Uterus (tissue), 2 donors: ENCODE data around the gene KCNQ2.

Source experiments
- POLR2A ChIP-seq, 2 donors: fragments of 450-650 bp; IDR thresholded peaks; one replicate each; pipeline ENCODE4 v1.6.1; 2016; ENCODE audit warnings: antibody characterized with exemption in 2 of 2, mild to moderate bottlenecking in 1 of 2, moderate library complexity in 1 of 2
- TF ChIP-seq, protein P1 (sequence below), 4 experiments: fragments of 200-600 bp in 2 of 4; fragments of 450-650 bp in 2 of 4; sonication (generic) in 2 of 4; IDR thresholded peaks; one replicate each; pipeline ENCODE4 v1.5.1; 2016 to 2019; ENCODE audit warnings: antibody characterized with exemption in 4 of 4, mild to moderate bottlenecking in 2 of 4, moderate library complexity in 1 of 4

DNA sequence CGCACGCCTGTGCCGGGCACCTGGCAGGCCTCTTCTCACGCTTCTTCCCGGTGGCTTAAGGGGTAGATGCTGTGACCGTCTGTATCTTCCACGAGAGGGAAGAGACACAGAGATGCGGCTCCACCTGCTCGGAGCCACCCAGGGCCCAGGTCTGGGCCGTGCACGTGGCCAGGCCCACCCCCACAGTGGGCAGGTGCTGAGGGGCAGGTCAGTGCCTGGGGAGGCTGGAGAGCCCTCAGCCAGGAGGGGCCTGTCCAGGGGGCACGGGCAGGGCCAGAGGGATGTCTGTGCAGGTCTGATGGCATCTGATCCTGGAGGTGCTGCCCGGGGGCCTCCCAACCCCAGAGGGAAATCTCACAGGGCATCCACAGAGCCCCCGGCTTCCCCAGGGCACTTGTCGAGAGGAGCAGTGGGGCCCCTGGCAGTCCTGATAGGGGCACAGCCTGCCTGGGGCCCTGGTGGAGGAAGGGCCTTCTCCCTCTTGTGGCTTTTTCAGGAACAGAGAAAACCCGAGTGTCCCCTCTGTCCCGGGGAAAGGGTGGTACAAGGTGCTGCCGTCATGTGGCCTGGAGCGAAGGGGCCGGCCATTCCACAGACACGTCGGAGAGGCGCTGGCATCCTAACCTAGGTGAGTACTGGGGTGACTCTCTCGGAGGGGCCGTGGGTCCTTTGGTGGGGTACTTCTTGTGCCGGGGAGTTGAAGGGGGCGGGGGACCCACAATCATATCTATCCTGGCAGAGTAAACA lies 61.1 kb downstream of the KCNQ2 start:
- TF ChIP-seq, protein P1, sequence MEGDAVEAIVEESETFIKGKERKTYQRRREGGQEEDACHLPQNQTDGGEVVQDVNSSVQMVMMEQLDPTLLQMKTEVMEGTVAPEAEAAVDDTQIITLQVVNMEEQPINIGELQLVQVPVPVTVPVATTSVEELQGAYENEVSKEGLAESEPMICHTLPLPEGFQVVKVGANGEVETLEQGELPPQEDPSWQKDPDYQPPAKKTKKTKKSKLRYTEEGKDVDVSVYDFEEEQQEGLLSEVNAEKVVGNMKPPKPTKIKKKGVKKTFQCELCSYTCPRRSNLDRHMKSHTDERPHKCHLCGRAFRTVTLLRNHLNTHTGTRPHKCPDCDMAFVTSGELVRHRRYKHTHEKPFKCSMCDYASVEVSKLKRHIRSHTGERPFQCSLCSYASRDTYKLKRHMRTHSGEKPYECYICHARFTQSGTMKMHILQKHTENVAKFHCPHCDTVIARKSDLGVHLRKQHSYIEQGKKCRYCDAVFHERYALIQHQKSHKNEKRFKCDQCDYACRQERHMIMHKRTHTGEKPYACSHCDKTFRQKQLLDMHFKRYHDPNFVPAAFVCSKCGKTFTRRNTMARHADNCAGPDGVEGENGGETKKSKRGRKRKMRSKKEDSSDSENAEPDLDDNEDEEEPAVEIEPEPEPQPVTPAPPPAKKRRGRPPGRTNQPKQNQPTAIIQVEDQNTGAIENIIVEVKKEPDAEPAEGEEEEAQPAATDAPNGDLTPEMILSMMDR (IDR thresholded peaks at IDR 0.05), result no peak
- TF ChIP-seq POLR2A (IDR thresholded peaks at IDR 0.05), result no peak
